ENCODE measurements around the gene TSC22D4. TPM values are rescaled to one million over a fixed set of nuclear protein-coding genes. Genes with fewer than 3 reads are reported as not detected.

The TSC22D4 gene
- total and polyA plus RNA-seq, 9 of the 15 experiments (the other 6 are each of a cell fraction or from before 2014, with no cell fraction given), result 0.37 to 107 (median 28.7) TPM

GRCh38 chr7:100489824-100490223 lies 10.8 kb upstream of the TSC22D4 start (continued):
- TF ChIP-seq ZNF407 (IDR thresholded peaks at IDR 0.05; ENCODE audit: low read depth) (no peak), ZFP1 (CRISPR knock-in tag; IDR thresholded peaks at IDR 0.05) (no peak), PHF20 (IDR thresholded peaks at IDR 0.05; ENCODE audit: partially characterized antibody) (no peak)

Data from K562 (cell line).